K562 (cell line): ENCODE results near the gene ZNF546. TPM values are rescaled to one million over a fixed set of nuclear protein-coding genes. Genes with fewer than 3 reads are reported as not detected.

Experiments used
- ATAC-seq: fragments of 200-7000 bp; cut with Tn5 transposase; 3 replicates; pipeline ENCODE4 v1.9.1; 2020; ENCODE audit warnings: moderate library complexity
- BruUV-seq: library from RNA; stranded (reverse); fragments of 400-500 nt; replicated peaks from 2 replicates; lab custom pipeline; 2021; lab: Mats Ljungman, UMichigan
- CTCF ChIA-PET: fragments of 300-600 bp; formaldehyde crosslinking; extraction: SDS; loops from one replicate; lab custom pipeline; 2021; ENCODE audit warnings: low intra/inter-chr PET ratio; lab: Yijun Ruan, JAX
- POLR2A ChIA-PET: fragments of 300-600, 350-650 bp; sonication (Branson Sonifier 250); formaldehyde crosslinking; extraction: SDS; loops from one replicate; lab custom pipeline; 2021; ENCODE audit warnings: antibody characterized with exemption, inconsistent platforms; lab: Yijun Ruan, JAX
- DNase-seq, 4 experiments: peaks; one replicate each; pipeline versions ENCODE4 v3.0.0 to v3.0.0-alpha.2; 2011 to 2018; ENCODE audit warnings: low spot score in 3 of 4, mixed read lengths in 3 of 4; ENCODE audit errors: extremely low read depth in 1 of 4
- FAIRE-seq: peaks from 2 replicates; lab custom pipeline; 2011; peaks lifted over from hg19 to GRCh38; lab: Jason Lieb, UNC
- H2AFZ ChIP-seq: 2 replicates; pipeline ENCODE4 v1.6.0; 2011; ENCODE audit warnings: low read depth, low read length, control low read depth, inconsistent platforms
- H3K27ac ChIP-seq: fragments of 200-600 bp; 3 replicates; pipeline ENCODE4 v1.8.0; 2011; ENCODE audit warnings: low read depth, mild to moderate bottlenecking, control low read depth, inconsistent platforms, low read length, moderate library complexity, mixed read lengths; ENCODE audit errors: extremely low read depth
- H3K27me3 ChIP-seq, 2 experiments: fragments of 300-600 bp in 1 of 2; 2 replicates in 1 of 2; 3 replicates in 1 of 2; pipeline versions ENCODE4 v1.6.0 to v1.8.0; 2011; ENCODE audit warnings: inconsistent platforms in 2 of 2, low read length in 2 of 2, mild to moderate bottlenecking in 1 of 2, mixed read lengths in 1 of 2, moderate library complexity in 1 of 2; ENCODE audit not compliant: control insufficient read depth in 2 of 2, insufficient read depth in 2 of 2
- H3K36me3 ChIP-seq: fragments of 300-600 bp; 3 replicates; pipeline ENCODE4 v1.8.0; 2011; ENCODE audit warnings: mild to moderate bottlenecking, low read length, inconsistent platforms; ENCODE audit not compliant: control insufficient read depth, insufficient read depth
- H3K4me1 ChIP-seq, 2 experiments: fragments of 200-600 bp in 1 of 2; replicated peaks in 1 of 2; 2 replicates in 1 of 2; 3 replicates in 1 of 2; pipeline versions ENCODE4 v1.5.1 to v1.8.0; 2011; ENCODE audit warnings: inconsistent platforms in 2 of 2, low read length in 2 of 2, mild to moderate bottlenecking in 1 of 2, mixed read lengths in 1 of 2, moderate library complexity in 1 of 2; ENCODE audit not compliant: control insufficient read depth in 2 of 2, insufficient read depth in 2 of 2
- H3K4me2 ChIP-seq: 2 replicates; pipeline ENCODE4 v1.6.1; 2011; ENCODE audit warnings: low read length, control low read depth, inconsistent platforms, mixed read lengths; ENCODE audit not compliant: insufficient read depth
- H3K4me3 ChIP-seq: fragments of 200-600 bp; sonication (generic), shearing (Covaris generic); 2 replicates; pipeline ENCODE4 v1.5.1; 2016; ENCODE audit warnings: control low read depth, inconsistent platforms
- H3K79me2 ChIP-seq: fragments of 200-600 bp; 3 replicates; pipeline ENCODE4 v1.8.0; 2011; ENCODE audit warnings: low read length, inconsistent platforms; ENCODE audit not compliant: control insufficient read depth, insufficient read depth
- H3K9ac ChIP-seq, 2 experiments: 2 replicates each; pipeline versions ENCODE4 v1.6.0 to v1.6.1; 2011; ENCODE audit warnings: low read depth in 2 of 2, low read length in 2 of 2, control low read depth in 1 of 2, inconsistent platforms in 1 of 2, mild to moderate bottlenecking in 1 of 2, mixed read lengths in 1 of 2; ENCODE audit not compliant: insufficient read depth in 1 of 2
- H3K9me1 ChIP-seq: one replicate; pipeline ENCODE4 v1.6.0; 2011; ENCODE audit warnings: inconsistent platforms, mild to moderate bottlenecking, low read length, moderate library complexity; ENCODE audit not compliant: control insufficient read depth, insufficient read depth
- H3K9me3 ChIP-seq: replicated peaks from 2 replicates; pipeline ENCODE4 v1.5.1; 2011; ENCODE audit warnings: low read depth, low read length, inconsistent platforms; ENCODE audit not compliant: control insufficient read depth, insufficient read depth
- H4K20me1 ChIP-seq: replicated peaks from 2 replicates; pipeline ENCODE4 v1.6.1; 2011; ENCODE audit warnings: low read length, inconsistent platforms, mixed read lengths; ENCODE audit not compliant: control insufficient read depth, insufficient read depth
- MECOM ChIP-seq: fragments of 250-450 bp; sonication (Bioruptor Pico); IDR thresholded peaks from 2 replicates; pipeline ENCODE4 v1.8.0; 2022; ENCODE audit warnings: inconsistent platforms
- MEF2A ChIP-seq: IDR thresholded peaks from 2 replicates; pipeline ENCODE4 v1.6.1; 2011; ENCODE audit warnings: low read depth, mild to moderate bottlenecking, low read length, moderate library complexity; ENCODE audit not compliant: control insufficient read depth
- THRA ChIP-seq: fragments of 450-650 bp; IDR thresholded peaks from 2 replicates; pipeline ENCODE4 v1.6.1; 2017; ENCODE audit warnings: mild to moderate bottlenecking, moderate library complexity
- VEZF1 ChIP-seq: fragments of 200-800 bp; sonication (Bioruptor generic); IDR thresholded peaks from 2 replicates; pipeline ENCODE4 v1.6.1; 2017; ENCODE audit warnings: missing genetic modification characterization, missing compliant biosample characterization
- ZNF224 ChIP-seq: sonication (generic); formaldehyde crosslinking; IDR thresholded peaks from 2 replicates; pipeline ENCODE4 v1.8.0; 2022; ENCODE audit warnings: mild to moderate bottlenecking, missing genetic modification reagents
- ZNF23 ChIP-seq: fragments of 250-450 bp; sonication (Bioruptor Pico); IDR thresholded peaks from 2 replicates; pipeline ENCODE4 v1.4.0; 2020; ENCODE audit warnings: mild to moderate bottlenecking
- WGBS: fragments of 100-300 bp; shearing (Covaris generic); methylation state at CpG from one replicate; pipeline ENCODE4 v1.1.6; 2016; ENCODE audit warnings: low coverage, mixed read lengths; ENCODE audit not compliant: insufficient coverage; ENCODE audit errors: missing lambda C conversion rate; 5-methylcytosine and 5-hydroxymethylcytosine counted together
- in situ Hi-C: fragments of 300-500 bp; cut with MboI; formaldehyde crosslinking; loops from 4 replicates; pipeline ENCODE4 v1.15.0; 2018; ENCODE audit warnings: inconsistent platforms, mixed read lengths
- intact Hi-C: fragments of 100-400 bp; cut with micrococcal nuclease; formaldehyde crosslinking; loops from 2 replicates; pipeline ENCODE4 v1.14.2; 2022
- polyA plus RNA-seq, 8 experiments: library from polyadenylated mRNA; depleted of rRNA in 4 of 8; stranded (reverse) in 5 of 8; unstranded in 3 of 8; fragments of >200 nt; fragmentation: Nextera tagmentation in 2 of 8; fragmentation: Illumina TruSeq in 1 of 8; extraction: Ambion mirVana in 2 of 8; extraction: Trizol in 1 of 8; gene quantifications; 2 replicates each; pipeline versions ENCODE4 v1.2.1 to v1.2.3, GENCODE V29; 2011 to 2014; ENCODE audit warnings: inconsistent platforms in 1 of 8, missing spikeins in 1 of 8
- total RNA-seq, 7 experiments: library from RNA; depleted of rRNA in 6 of 7; stranded (reverse); fragments of >200 nt in 6 of 7; fragmentation: Illumina TruSeq in 2 of 7; extraction: Trizol in 2 of 7; gene quantifications; 2 replicates each; pipeline versions ENCODE4 v1.2.1 to v1.2.3, GENCODE V29; 2011 to 2021; ENCODE audit warnings: low replicate concordance in 1 of 7
- TF ChIP-seq, protein P1 (sequence below): fragments of 450-650 bp; IDR thresholded peaks from 2 replicates; pipeline ENCODE4 v1.7.0; 2016; ENCODE audit warnings: borderline replicate concordance

Gene ZNF546
- total and polyA plus RNA-seq, 9 of the 15 experiments (the other 6 are each of a cell fraction or from before 2014, with no cell fraction given) = 0.73 to 5.1 (median 2.2) TPM

GRCh38 chr19:40055049-40055448 lies 58.2 kb downstream of the ZNF546 start:
- ChIA-PET CTCF (no interaction called here), POLR2A (no interaction called here)
- ATAC-seq (peak; percentile 65), FAIRE-seq (no peak), DNase-seq (peak; percentile 27 to 48 (median 29))
- peak overlapping the region; percentile 51 for H3K27ac ChIP-seq
- H3K4me3 ChIP-seq = peak overlapping the region; percentile 64
- intact Hi-C loops = no loop called here
- no TSS peak for BruUV-seq
- no peaks in the 10 kb centered on the region for H4K20me1 ChIP-seq
- peak overlapping the region; percentile 93 for H2AFZ ChIP-seq
- TF ChIP-seq VEZF1 (peak; percentile 23; the same call in 1 of the 2 replicates), THRA (no peak), MECOM (CRISPR knock-in tag) (no peak), MEF2A (no peak), ZNF23 (CRISPR knock-in tag) (no peak), ZNF224 (CRISPR knock-in tag) (no peak)
- TF ChIP-seq, protein P1, sequence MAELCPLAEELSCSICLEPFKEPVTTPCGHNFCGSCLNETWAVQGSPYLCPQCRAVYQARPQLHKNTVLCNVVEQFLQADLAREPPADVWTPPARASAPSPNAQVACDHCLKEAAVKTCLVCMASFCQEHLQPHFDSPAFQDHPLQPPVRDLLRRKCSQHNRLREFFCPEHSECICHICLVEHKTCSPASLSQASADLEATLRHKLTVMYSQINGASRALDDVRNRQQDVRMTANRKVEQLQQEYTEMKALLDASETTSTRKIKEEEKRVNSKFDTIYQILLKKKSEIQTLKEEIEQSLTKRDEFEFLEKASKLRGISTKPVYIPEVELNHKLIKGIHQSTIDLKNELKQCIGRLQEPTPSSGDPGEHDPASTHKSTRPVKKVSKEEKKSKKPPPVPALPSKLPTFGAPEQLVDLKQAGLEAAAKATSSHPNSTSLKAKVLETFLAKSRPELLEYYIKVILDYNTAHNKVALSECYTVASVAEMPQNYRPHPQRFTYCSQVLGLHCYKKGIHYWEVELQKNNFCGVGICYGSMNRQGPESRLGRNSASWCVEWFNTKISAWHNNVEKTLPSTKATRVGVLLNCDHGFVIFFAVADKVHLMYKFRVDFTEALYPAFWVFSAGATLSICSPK = no peak
- 0 out of 3 replicates have a peak, but pooled peaks cover 4% of the 10 kb centered on the region for H3K36me3 ChIP-seq
- H3K79me2 ChIP-seq = peaks cover 12% of the 10 kb centered on the region
- no peaks in the 10 kb centered on the region for H3K27me3 ChIP-seq
- H3K9me1 ChIP-seq = no peaks in the 10 kb centered on the region
- peak overlapping the region; percentile 96 for H3K4me2 ChIP-seq
- peaks cover 0 to 5% of the 10 kb centered on the region in 2 experiments; a peak in 2 of 5 replicates for H3K4me1 ChIP-seq
- H3K9me3 ChIP-seq = peaks cover 7% of the 10 kb centered on the region; the same call in 1 of the 2 replicates
- in situ Hi-C loops = no loop called here
- 9% methylated on average over 10 of the region's 10 CpGs for WGBS
- H3K9ac ChIP-seq = peak overlapping the region; percentile 67 to 95; a peak in 3 of 4 replicates
